Liver (tissue), 3 donors: ENCODE results near the gene KRTAP2-3.
"Not testable (repeated sequence)": the region's sequence is repeated elsewhere in the genome, so short reads cannot be mapped to it uniquely, and the experiment has no call there.

ENCODE experiments used
- CTCF ChIP-seq: fragments of 150-350 bp; IDR thresholded peaks from 2 replicates; pipeline ENCODE4 v1.5.1; 2017; ENCODE audit warnings: improper control_type of control experiment, low read depth, low read length; ENCODE audit not compliant: missing input control
- JUND ChIP-seq, 2 donors: IDR thresholded peaks; 2 replicates each; pipeline ENCODE4 v1.6.1; 2016; ENCODE audit warnings: antibody characterized with exemption in 2 of 2
- RAD21 ChIP-seq, 2 donors: IDR thresholded peaks; 2 replicates each; pipeline ENCODE4 v1.6.1; 2016; ENCODE audit warnings: antibody characterized with exemption in 2 of 2, mild to moderate bottlenecking in 2 of 2
- SP1 ChIP-seq: IDR thresholded peaks from 2 replicates; pipeline ENCODE4 v1.6.1; 2018; ENCODE audit warnings: antibody characterized with exemption, mild to moderate bottlenecking
- TAF1 ChIP-seq: conservative IDR thresholded peaks from 2 replicates; pipeline ENCODE4 v1.6.1; 2016; ENCODE audit warnings: antibody characterized with exemption, mild to moderate bottlenecking
- YY1 ChIP-seq: IDR thresholded peaks from 2 replicates; pipeline ENCODE4 v1.6.1; 2016; ENCODE audit warnings: antibody characterized with exemption, mild to moderate bottlenecking
- TF ChIP-seq, protein P1 (sequence below): IDR thresholded peaks from 2 replicates; pipeline ENCODE4 v1.6.1; 2016; ENCODE audit warnings: antibody characterized with exemption
- TF ChIP-seq, protein P2 (sequence below): IDR thresholded peaks from 2 replicates; pipeline ENCODE4 v1.6.1; 2016; ENCODE audit warnings: antibody characterized with exemption, mild to moderate bottlenecking
- donor health status: healthy.
- donor health status: healthy.

DNA sequence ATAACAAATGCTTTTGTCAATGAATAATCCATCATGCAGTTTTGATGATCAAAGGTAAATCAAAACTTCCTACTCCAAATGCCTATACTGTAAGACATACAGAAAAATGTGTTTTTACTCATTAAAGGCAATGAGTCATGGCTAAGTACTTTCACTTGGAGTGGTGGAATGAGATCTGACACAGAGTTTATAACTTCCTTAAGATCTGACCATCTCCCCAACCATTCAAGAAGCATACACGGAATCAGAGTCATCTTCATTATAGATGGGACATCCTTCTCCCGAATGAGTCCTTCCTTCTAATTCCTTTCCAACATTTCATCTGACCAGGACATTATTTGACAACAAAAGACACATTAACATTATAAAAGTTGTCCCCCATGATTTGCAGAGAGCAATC is 23.5 kb upstream of the KRTAP2-3 start:
- TF ChIP-seq, protein P1, sequence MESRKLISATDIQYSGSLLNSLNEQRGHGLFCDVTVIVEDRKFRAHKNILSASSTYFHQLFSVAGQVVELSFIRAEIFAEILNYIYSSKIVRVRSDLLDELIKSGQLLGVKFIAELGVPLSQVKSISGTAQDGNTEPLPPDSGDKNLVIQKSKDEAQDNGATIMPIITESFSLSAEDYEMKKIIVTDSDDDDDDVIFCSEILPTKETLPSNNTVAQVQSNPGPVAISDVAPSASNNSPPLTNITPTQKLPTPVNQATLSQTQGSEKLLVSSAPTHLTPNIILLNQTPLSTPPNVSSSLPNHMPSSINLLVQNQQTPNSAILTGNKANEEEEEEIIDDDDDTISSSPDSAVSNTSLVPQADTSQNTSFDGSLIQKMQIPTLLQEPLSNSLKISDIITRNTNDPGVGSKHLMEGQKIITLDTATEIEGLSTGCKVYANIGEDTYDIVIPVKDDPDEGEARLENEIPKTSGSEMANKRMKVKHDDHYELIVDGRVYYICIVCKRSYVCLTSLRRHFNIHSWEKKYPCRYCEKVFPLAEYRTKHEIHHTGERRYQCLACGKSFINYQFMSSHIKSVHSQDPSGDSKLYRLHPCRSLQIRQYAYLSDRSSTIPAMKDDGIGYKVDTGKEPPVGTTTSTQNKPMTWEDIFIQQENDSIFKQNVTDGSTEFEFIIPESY, result not testable (repeated sequence)
- TF ChIP-seq CTCF; TAF1; SP1; YY1; JUND (IDR thresholded peaks at IDR 0.05); RAD21 (IDR thresholded peaks at IDR 0.05): not testable (repeated sequence)
- TF ChIP-seq, protein P2, sequence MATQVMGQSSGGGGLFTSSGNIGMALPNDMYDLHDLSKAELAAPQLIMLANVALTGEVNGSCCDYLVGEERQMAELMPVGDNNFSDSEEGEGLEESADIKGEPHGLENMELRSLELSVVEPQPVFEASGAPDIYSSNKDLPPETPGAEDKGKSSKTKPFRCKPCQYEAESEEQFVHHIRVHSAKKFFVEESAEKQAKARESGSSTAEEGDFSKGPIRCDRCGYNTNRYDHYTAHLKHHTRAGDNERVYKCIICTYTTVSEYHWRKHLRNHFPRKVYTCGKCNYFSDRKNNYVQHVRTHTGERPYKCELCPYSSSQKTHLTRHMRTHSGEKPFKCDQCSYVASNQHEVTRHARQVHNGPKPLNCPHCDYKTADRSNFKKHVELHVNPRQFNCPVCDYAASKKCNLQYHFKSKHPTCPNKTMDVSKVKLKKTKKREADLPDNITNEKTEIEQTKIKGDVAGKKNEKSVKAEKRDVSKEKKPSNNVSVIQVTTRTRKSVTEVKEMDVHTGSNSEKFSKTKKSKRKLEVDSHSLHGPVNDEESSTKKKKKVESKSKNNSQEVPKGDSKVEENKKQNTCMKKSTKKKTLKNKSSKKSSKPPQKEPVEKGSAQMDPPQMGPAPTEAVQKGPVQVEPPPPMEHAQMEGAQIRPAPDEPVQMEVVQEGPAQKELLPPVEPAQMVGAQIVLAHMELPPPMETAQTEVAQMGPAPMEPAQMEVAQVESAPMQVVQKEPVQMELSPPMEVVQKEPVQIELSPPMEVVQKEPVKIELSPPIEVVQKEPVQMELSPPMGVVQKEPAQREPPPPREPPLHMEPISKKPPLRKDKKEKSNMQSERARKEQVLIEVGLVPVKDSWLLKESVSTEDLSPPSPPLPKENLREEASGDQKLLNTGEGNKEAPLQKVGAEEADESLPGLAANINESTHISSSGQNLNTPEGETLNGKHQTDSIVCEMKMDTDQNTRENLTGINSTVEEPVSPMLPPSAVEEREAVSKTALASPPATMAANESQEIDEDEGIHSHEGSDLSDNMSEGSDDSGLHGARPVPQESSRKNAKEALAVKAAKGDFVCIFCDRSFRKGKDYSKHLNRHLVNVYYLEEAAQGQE, result not testable (repeated sequence)
